ENCODE data around the gene TOX4. TPM values are rescaled to one million over a fixed set of nuclear protein-coding genes. Genes with fewer than 3 reads are reported as not detected.

TOX4 gene
- total RNA-seq, 1 donor from 2014 or later, result 72.2 TPM

- Histone ChIP-seq H3K36me3 (peaks cover 66% of the 10 kb centered on the region), H3K4me3 (no peak overlapping the region), H3K4me1 (no peaks in the 10 kb centered on the region), H3K27ac (no peak overlapping the region), H3K27me3 (ENCODE audit: low read depth) (no peaks in the 10 kb centered on the region), H3K9me3 (no peaks in the 10 kb centered on the region)
- no peak for TF ChIP-seq CTCF (IDR thresholded peaks at IDR 0.05)
- no peak for DNase-seq
- ATAC-seq, result no peak
- intact Hi-C loops (cut with DNase I), result no loop called here
Measured at GRCh38 chr14:21467616-21468015, 9.4 kb upstream of the TOX4 start.

- Histone ChIP-seq H3K27me3 (ENCODE audit: low read depth) (no peaks in the 10 kb centered on the region), H3K27ac (peak overlapping the region; percentile 87), H3K9me3 (no peaks in the 10 kb centered on the region), H3K4me3 (peak overlapping the region; percentile 80), H3K4me1 (peaks cover 29% of the 10 kb centered on the region), H3K36me3 (peaks cover 34% of the 10 kb centered on the region)
- ATAC-seq (peak; percentile 19 to 42), DNase-seq (no peak)
- TF ChIP-seq CTCF (IDR thresholded peaks at IDR 0.05), result no peak
- intact Hi-C loops (cut with DNase I), result no loop called here
Measured at GRCh38 chr14:21475767-21476522, 1.1 kb upstream of the TOX4 start.

GRCh38 chr14:21476523-21476924 lies 471 bp upstream of the TOX4 start:
- intact Hi-C loops (cut with DNase I), result no loop called here

GRCh38 chr14:21486640-21487087 lies 9.7 kb downstream of the TOX4 start:
- Histone ChIP-seq H3K36me3 (peaks cover 60% of the 10 kb centered on the region), H3K27me3 (ENCODE audit: low read depth) (no peaks in the 10 kb centered on the region), H3K4me3 (no peak overlapping the region), H3K27ac (no peak overlapping the region), H3K4me1 (no peaks in the 10 kb centered on the region), H3K9me3 (no peaks in the 10 kb centered on the region)
- DNase-seq (no peak), ATAC-seq (no peak)
- no peak for TF ChIP-seq CTCF (IDR thresholded peaks at IDR 0.05)
- intact Hi-C loops (cut with DNase I), result no loop called here

More at GRCh38 chr14:21476523-21476924, 471 bp upstream of the TOX4 start:
- Histone ChIP-seq H3K4me3 (peak overlapping the region; percentile 80), H3K36me3 (peaks cover 40% of the 10 kb centered on the region), H3K27ac (peak overlapping the region; percentile 87), H3K4me1 (peaks cover 29% of the 10 kb centered on the region), H3K9me3 (no peaks in the 10 kb centered on the region), H3K27me3 (ENCODE audit: low read depth) (no peaks in the 10 kb centered on the region)
- DNase-seq (peak; percentile 93), ATAC-seq (peak; percentile 93 to 96)
- TF ChIP-seq CTCF (IDR thresholded peaks at IDR 0.05), result no peak

GRCh38 chr14:21494902-21495762 lies 18.1 kb downstream of the TOX4 start:
- no peak for DNase-seq
- Histone ChIP-seq H3K27ac (peak overlapping the region; percentile 54), H3K4me3 (no peak overlapping the region), H3K4me1 (peaks cover 6% of the 10 kb centered on the region), H3K27me3 (ENCODE audit: low read depth) (no peaks in the 10 kb centered on the region), H3K36me3 (peaks cover 100% of the 10 kb centered on the region), H3K9me3 (no peaks in the 10 kb centered on the region)
- TF ChIP-seq CTCF (IDR thresholded peaks at IDR 0.05), result no peak
- intact Hi-C loops (cut with DNase I), result no loop called here
- ATAC-seq, result peak; percentile 81 to 91

Data from lower lobe of right lung (tissue), 2 donors.